GM18498 (cell line): ENCODE results near the gene TRIOBP.
A peak's percentile ranks its signal among the peaks of the same experiment; 100 is the strongest.

ENCODE experiments used
- ATAC-seq: cut with Tn5 transposase; IDR thresholded peaks from one replicate; pipeline ENCODE4 v1.9.1; 2021; ENCODE audit warnings: mild to moderate bottlenecking, moderate library complexity; ENCODE audit not compliant: unreplicated experiment

The TRIOBP gene

GRCh38 chr22:37802310-37803194, 105.7 kb downstream of the TRIOBP start:
- no peak for ATAC-seq

- ATAC-seq = no peak
Observed at GRCh38 chr22:37803195-37803638, 106.4 kb downstream of the TRIOBP start.

- no peak for ATAC-seq
Observed at GRCh38 chr22:37803639-37804351, 106.9 kb downstream of the TRIOBP start.

- no peak for ATAC-seq
Observed at GRCh38 chr22:37804352-37804880, 107.6 kb downstream of the TRIOBP start.

GRCh38 chr22:37804881-37805809, 108.3 kb downstream of the TRIOBP start:
- no peak for ATAC-seq

- ATAC-seq = no peak
Observed at GRCh38 chr22:37805810-37806277, 109.0 kb downstream of the TRIOBP start.

- no peak for ATAC-seq
Observed at GRCh38 chr22:37806409-37807333, 109.8 kb downstream of the TRIOBP start.

GRCh38 chr22:37807410-37808293, 110.8 kb downstream of the TRIOBP start, which contains the start of gene GCAT:
Gene GCAT, plus strand, starts transcription at chr22:37807934. Its CDS starts 34 bp downstream, at chr22:37807968.
- peak; percentile 89 for ATAC-seq

- no peak for ATAC-seq
Observed at GRCh38 chr22:37808294-37808657, 111.4 kb downstream of the TRIOBP start.

GRCh38 chr22:37809672-37810333, 113.0 kb downstream of the TRIOBP start:
- ATAC-seq = no peak

GRCh38 chr22:37811867-37812266, 115.0 kb downstream of the TRIOBP start:
- no peak for ATAC-seq

- ATAC-seq = no peak
Observed at GRCh38 chr22:37812869-37813678, 116.2 kb downstream of the TRIOBP start.

- no peak for ATAC-seq
Observed at GRCh38 chr22:37815593-37815992, 118.7 kb downstream of the TRIOBP start.

- no peak for ATAC-seq
Observed at GRCh38 chr22:37816543-37817180, 119.8 kb downstream of the TRIOBP start.

- ATAC-seq = no peak
Observed at GRCh38 chr22:37817705-37818408, 121.0 kb downstream of the TRIOBP start.
